HCT116 (cell line): ENCODE measurements around the gene HNRNPAB. TPM values are rescaled to one million over a fixed set of nuclear protein-coding genes. Genes with fewer than 3 reads are reported as not detected.

Experiments used
- ATAC-seq: fragments of 200-7000 bp; cut with Tn5 transposase; 2 replicates; pipeline ENCODE4 v1.9.1; 2020; ENCODE audit warnings: mild to moderate bottlenecking, moderate library complexity
- BruUV-seq: library from RNA; stranded (reverse); fragments of 400-500 nt; replicated peaks from 2 replicates; lab custom pipeline; 2021; lab: Mats Ljungman, UMichigan
- CTCF ChIA-PET: fragments of 300-600 bp; sonication (Branson Sonifier 250); formaldehyde crosslinking; loops from one replicate; lab custom pipeline; 2021; ENCODE audit warnings: antibody characterized with exemption; lab: Charles Lee
- POLR2A ChIA-PET: fragments of 300-600, 350-600 bp; sonication (Branson Sonifier 250); formaldehyde crosslinking; loops from one replicate; lab custom pipeline; 2021; ENCODE audit warnings: antibody characterized with exemption; lab: Charles Lee
- RAD21 ChIA-PET, 2 experiments: fragments of 300-600 bp; sonication (Branson Sonifier 250); formaldehyde crosslinking; loops; one replicate each; lab custom pipeline; 2023; ENCODE audit warnings: low total read pairs in 2 of 2; ENCODE audit not compliant: uncharacterized antibody in 2 of 2, unreplicated experiment in 2 of 2, low non-redundant PET in 1 of 2; lab: Charles Lee
- DNase-seq: peaks from one replicate; pipeline ENCODE4 v3.0.0-alpha.2; 2010; ENCODE audit warnings: low read depth, low spot score
- H2AFZ ChIP-seq: fragments of 200-600 bp; shearing (Covaris generic), sonication (generic); 2 replicates; pipeline ENCODE4 v1.6.1; 2017; ENCODE audit warnings: low read depth, mixed run types, mixed read lengths, antibody characterized with exemption, low read length; ENCODE audit not compliant: poor library complexity, severe bottlenecking
- H3K27ac ChIP-seq: 2 replicates; pipeline ENCODE4 v1.5.1; 2012; ENCODE audit warnings: low read depth, low read length
- H3K27me3 ChIP-seq: fragments of 200-600 bp; sonication (generic); 2 replicates; pipeline ENCODE4 v1.6.1; 2016; ENCODE audit warnings: mixed run types, low read length, mixed read lengths; ENCODE audit not compliant: insufficient read depth
- H3K36me3 ChIP-seq, 2 experiments: fragments of 200-500 bp in 1 of 2; fragments of 200-600 bp in 1 of 2; sonication (Bioruptor generic) in 1 of 2; sonication (generic) in 1 of 2; 2 replicates each; pipeline versions ENCODE4 v1.5.1 to v1.6.1; 2014 to 2016; ENCODE audit warnings: low read length in 2 of 2, inconsistent platforms in 1 of 2, mixed read lengths in 1 of 2, mixed run types in 1 of 2; ENCODE audit not compliant: insufficient read depth in 2 of 2, control insufficient read depth in 1 of 2
- H3K4me1 ChIP-seq, 2 experiments: fragments of 200-600 bp in 1 of 2; sonication (generic) in 1 of 2; 2 replicates each; pipeline versions ENCODE4 v1.5.1 to v1.6.1; 2012 to 2017; ENCODE audit warnings: low read length in 2 of 2, inconsistent platforms in 1 of 2, mild to moderate bottlenecking in 1 of 2, mixed read lengths in 1 of 2, mixed run types in 1 of 2, moderate library complexity in 1 of 2; ENCODE audit not compliant: insufficient read depth in 2 of 2, control insufficient read depth in 1 of 2
- H3K4me2 ChIP-seq: fragments of 200-600 bp; sonication (generic); 2 replicates; pipeline ENCODE4 v1.6.1; 2017; ENCODE audit warnings: mixed run types, low read length, mixed read lengths
- H3K4me3 ChIP-seq, 2 experiments: fragments of 200-600 bp in 1 of 2; sonication (generic) in 1 of 2; replicated peaks in 1 of 2; 2 replicates each; pipeline ENCODE4 v1.5.1; 2011 to 2016; ENCODE audit warnings: low read length in 2 of 2, control low read depth in 1 of 2, low read depth in 1 of 2, mild to moderate bottlenecking in 1 of 2, mixed read lengths in 1 of 2, mixed run types in 1 of 2
- H3K79me2 ChIP-seq: fragments of 200-600 bp; sonication (generic); 2 replicates; pipeline ENCODE4 v1.6.1; 2017; ENCODE audit warnings: mild to moderate bottlenecking, mixed run types, low read length, moderate library complexity, mixed read lengths; ENCODE audit not compliant: insufficient read depth
- H3K9ac ChIP-seq: fragments of 200-600 bp; sonication (generic); 2 replicates; pipeline ENCODE4 v1.6.1; 2016; ENCODE audit warnings: low read length, mixed read lengths
- H3K9me2 ChIP-seq: fragments of 200-600 bp; sonication (generic), shearing (Covaris generic); 2 replicates; pipeline ENCODE4 v1.6.1; 2017; ENCODE audit warnings: mixed run types, mild to moderate bottlenecking, moderate library complexity; ENCODE audit not compliant: insufficient read depth
- H3K9me3 ChIP-seq, 2 experiments: fragments of 200-500 bp in 1 of 2; fragments of 200-600 bp in 1 of 2; sonication (Bioruptor generic) in 1 of 2; sonication (generic) in 1 of 2; 2 replicates each; pipeline ENCODE4 v1.6.1; 2014 to 2017; ENCODE audit warnings: low read length in 2 of 2, mixed read lengths in 2 of 2, inconsistent platforms in 1 of 2, low read depth in 1 of 2, mild to moderate bottlenecking in 1 of 2, mixed run types in 1 of 2, moderate library complexity in 1 of 2; ENCODE audit not compliant: control insufficient read depth in 1 of 2, insufficient read depth in 1 of 2
- H4K20me1 ChIP-seq: fragments of 200-600 bp; sonication (generic), shearing (Covaris generic); 2 replicates; pipeline ENCODE4 v1.6.1; 2017; ENCODE audit warnings: mixed run types, mild to moderate bottlenecking, moderate library complexity; ENCODE audit not compliant: insufficient read depth
- ATF3 ChIP-seq: IDR thresholded peaks from 2 replicates; pipeline ENCODE4 v1.6.1; 2012
- EGR1 ChIP-seq: IDR thresholded peaks from 2 replicates; pipeline ENCODE4 v1.6.1; 2012; ENCODE audit warnings: low read depth
- ELF1 ChIP-seq: IDR thresholded peaks from 2 replicates; pipeline ENCODE4 v1.6.1; 2012; ENCODE audit warnings: low read depth, borderline replicate concordance
- EZH2 ChIP-seq: fragments of 200-600 bp; sonication (generic); IDR thresholded peaks from 2 replicates; pipeline ENCODE4 v1.6.1; 2017; ENCODE audit warnings: antibody characterized with exemption, mixed run types
- JUND ChIP-seq: IDR thresholded peaks from 2 replicates; pipeline ENCODE4 v1.6.1; 2012
- POLR2AphosphoS5 ChIP-seq: IDR thresholded peaks from 2 replicates; pipeline ENCODE4 v1.6.1; 2011; ENCODE audit warnings: mild to moderate bottlenecking, low read depth, low read length, moderate library complexity
- REST ChIP-seq: IDR thresholded peaks from 2 replicates; pipeline ENCODE4 v1.6.1; 2012; ENCODE audit warnings: low read depth
- SIN3A ChIP-seq: IDR thresholded peaks from 2 replicates; pipeline ENCODE4 v1.6.1; 2012; ENCODE audit warnings: low read depth
- SRF ChIP-seq: IDR thresholded peaks from 2 replicates; pipeline ENCODE4 v1.6.1; 2012; ENCODE audit warnings: low read depth
- YY1 ChIP-seq: IDR thresholded peaks from 2 replicates; pipeline ENCODE4 v1.6.1; 2011; ENCODE audit warnings: low read length, low read depth, moderate library complexity, mild to moderate bottlenecking; ENCODE audit not compliant: insufficient replicate concordance; ENCODE audit errors: extremely low read depth
- ZBTB33 ChIP-seq: IDR thresholded peaks from 2 replicates; pipeline ENCODE4 v1.6.1; 2011; ENCODE audit warnings: mild to moderate bottlenecking, low read length, moderate library complexity; ENCODE audit not compliant: insufficient replicate concordance; ENCODE audit errors: extremely low read depth
- intact Hi-C: fragments of 100-400 bp; cut with micrococcal nuclease; formaldehyde crosslinking; loops from 2 replicates; pipeline ENCODE4 v1.10.0; 2022
- total RNA-seq: library from RNA; stranded (reverse); gene quantifications from one replicate; pipeline ENCODE4 v1.2.1, GENCODE V29; 2021; ENCODE audit not compliant: unreplicated experiment
- TF ChIP-seq, protein P1 (sequence below), 3 experiments: fragments of 200-600 bp in 1 of 3; sonication (generic) in 1 of 3; IDR thresholded peaks in 2 of 3; conservative IDR thresholded peaks in 1 of 3; 2 replicates each; pipeline ENCODE4 v1.5.1; 2012 to 2017; ENCODE audit warnings: low read depth in 2 of 3, low read length in 2 of 3, antibody characterized with exemption in 1 of 3, borderline replicate concordance in 1 of 3, control low read depth in 1 of 3, mild to moderate bottlenecking in 1 of 3, mixed read lengths in 1 of 3, mixed run types in 1 of 3, moderate library complexity in 1 of 3; ENCODE audit not compliant: insufficient read depth in 1 of 3

Gene HNRNPAB
- total RNA-seq, 1 experiment from 2014 or later = 273 TPM

- Histone ChIP-seq H3K36me3 (peaks cover 3 to 37% of the 10 kb centered on the region in 2 experiments; a peak in 3 of 4 replicates), H3K4me2 (no peak overlapping the region), H3K27ac (no peak overlapping the region)
Measured at GRCh38 chr5:178229861-178230260, 25.5 kb downstream of the HNRNPAB start.

More at GRCh38 chr5:178229861-178230260, 25.5 kb downstream of the HNRNPAB start:
- intact Hi-C loops = no loop called here
- no peak overlapping the region for H3K4me3 ChIP-seq
- H3K9me3 ChIP-seq = no peaks in the 10 kb centered on the region
- no peak overlapping the region for H3K9ac ChIP-seq
- DNase-seq = no peak
- no peaks in the 10 kb centered on the region for H3K27me3 ChIP-seq
- RAD21 ChIA-PET = no interaction called here
- H4K20me1 ChIP-seq = no peaks in the 10 kb centered on the region
- no peak overlapping the region for H2AFZ ChIP-seq
- peaks cover 30% of the 10 kb centered on the region for H3K79me2 ChIP-seq
- TF ChIP-seq EZH2 = no peak
- TF ChIP-seq REST = no peak
- no peak for TF ChIP-seq YY1
- TF ChIP-seq, protein P1, sequence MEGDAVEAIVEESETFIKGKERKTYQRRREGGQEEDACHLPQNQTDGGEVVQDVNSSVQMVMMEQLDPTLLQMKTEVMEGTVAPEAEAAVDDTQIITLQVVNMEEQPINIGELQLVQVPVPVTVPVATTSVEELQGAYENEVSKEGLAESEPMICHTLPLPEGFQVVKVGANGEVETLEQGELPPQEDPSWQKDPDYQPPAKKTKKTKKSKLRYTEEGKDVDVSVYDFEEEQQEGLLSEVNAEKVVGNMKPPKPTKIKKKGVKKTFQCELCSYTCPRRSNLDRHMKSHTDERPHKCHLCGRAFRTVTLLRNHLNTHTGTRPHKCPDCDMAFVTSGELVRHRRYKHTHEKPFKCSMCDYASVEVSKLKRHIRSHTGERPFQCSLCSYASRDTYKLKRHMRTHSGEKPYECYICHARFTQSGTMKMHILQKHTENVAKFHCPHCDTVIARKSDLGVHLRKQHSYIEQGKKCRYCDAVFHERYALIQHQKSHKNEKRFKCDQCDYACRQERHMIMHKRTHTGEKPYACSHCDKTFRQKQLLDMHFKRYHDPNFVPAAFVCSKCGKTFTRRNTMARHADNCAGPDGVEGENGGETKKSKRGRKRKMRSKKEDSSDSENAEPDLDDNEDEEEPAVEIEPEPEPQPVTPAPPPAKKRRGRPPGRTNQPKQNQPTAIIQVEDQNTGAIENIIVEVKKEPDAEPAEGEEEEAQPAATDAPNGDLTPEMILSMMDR (IDR thresholded peaks at IDR 0.05 in 2 of 3, conservative IDR thresholded peaks at IDR 0.05 in 1 of 3; ENCODE audit: borderline replicate concordance in 1 of 3, insufficient read depth in 1 of 3, low read depth in 2 of 3, low read length in 2 of 3) = no peak
- no peak for TF ChIP-seq ZBTB33
- no peak for TF ChIP-seq EGR1
- no peak for TF ChIP-seq POLR2AphosphoS5
- TF ChIP-seq SRF = no peak
- no peak for TF ChIP-seq SIN3A
- no peak for TF ChIP-seq ATF3
- no peak for TF ChIP-seq JUND
- no peak for TF ChIP-seq ELF1
- CTCF ChIA-PET = no interaction called here
- POLR2A ChIA-PET = no interaction called here
- ATAC-seq = no peak
- no TSS peak for BruUV-seq
- H3K9me2 ChIP-seq = no peaks in the 10 kb centered on the region
- H3K4me1 ChIP-seq = peaks cover 13 to 29% of the 10 kb centered on the region in 2 experiments
